Neural progenitor cell (in vitro differentiated cells): ENCODE data around the gene SLC9A3. TPM values are rescaled to one million over a fixed set of nuclear protein-coding genes. Genes with fewer than 3 reads are reported as not detected.

Source experiments
- DNase-seq: peaks from one replicate; pipeline ENCODE4 v3.0.0-alpha.2; 2016; ENCODE audit warnings: low spot score
- H2AFZ ChIP-seq: fragments of 200-600 bp; sonication (generic); replicated peaks from 2 replicates; pipeline ENCODE4 v1.6.1; 2016; ENCODE audit warnings: antibody characterized with exemption
- H3F3A ChIP-seq: fragments of 200-600 bp; sonication (generic); 2 replicates; pipeline ENCODE4 v1.6.1; 2016; ENCODE audit warnings: antibody characterized with exemption, low read depth
- H3K27ac ChIP-seq: fragments of 200-600 bp; sonication (generic); 2 replicates; pipeline ENCODE4 v1.5.1; 2016; ENCODE audit warnings: mild to moderate bottlenecking
- H3K27me3 ChIP-seq: fragments of 200-600 bp; sonication (generic); 2 replicates; pipeline ENCODE4 v1.6.1; 2016; ENCODE audit warnings: mild to moderate bottlenecking, moderate library complexity
- H3K36me3 ChIP-seq: fragments of 200-600 bp; sonication (generic); 2 replicates; pipeline ENCODE4 v1.5.1; 2016
- H3K4me1 ChIP-seq: fragments of 200-600 bp; sonication (generic); 2 replicates; pipeline ENCODE4 v1.6.1; 2016; ENCODE audit warnings: mixed run types
- H3K4me2 ChIP-seq: fragments of 200-600 bp; sonication (generic); 2 replicates; pipeline ENCODE4 v1.6.1; 2016
- H3K4me3 ChIP-seq: fragments of 200-600 bp; sonication (generic); 2 replicates; pipeline ENCODE4 v1.5.1; 2016
- H3K79me2 ChIP-seq: fragments of 200-600 bp; sonication (generic); 2 replicates; pipeline ENCODE4 v1.6.1; 2016; ENCODE audit warnings: low read depth
- H3K9ac ChIP-seq: fragments of 200-600 bp; sonication (generic); 2 replicates; pipeline ENCODE4 v1.6.1; 2016
- H3K9me3 ChIP-seq: fragments of 200-600 bp; sonication (generic); 2 replicates; pipeline ENCODE4 v1.5.1; 2016; ENCODE audit warnings: low read depth
- H4K20me1 ChIP-seq: fragments of 200-600 bp; sonication (generic); 2 replicates; pipeline ENCODE4 v1.6.1; 2016; ENCODE audit warnings: low read depth
- H3K27ac Mint-ChIP-seq: 3 replicates; pipeline ENCODE4 v1.8.0; 2021; ENCODE audit warnings: mixed read lengths
- H3K27me3 Mint-ChIP-seq: 2 replicates; pipeline ENCODE4 v1.8.0; 2022; ENCODE audit warnings: low read depth, mild to moderate bottlenecking, inconsistent platforms, moderate library complexity, mixed read lengths; ENCODE audit not compliant: insufficient read depth
- H3K36me3 Mint-ChIP-seq: 3 replicates; pipeline ENCODE4 v1.8.0; 2021; ENCODE audit warnings: mixed read lengths
- H3K4me1 Mint-ChIP-seq: 3 replicates; pipeline ENCODE4 v1.8.0; 2021; ENCODE audit warnings: mixed read lengths
- H3K4me3 Mint-ChIP-seq: 3 replicates; pipeline ENCODE4 v1.8.0; 2021; ENCODE audit warnings: mild to moderate bottlenecking, moderate library complexity, mixed read lengths
- H3K9me3 Mint-ChIP-seq: 3 replicates; pipeline ENCODE4 v1.8.0; 2020; ENCODE audit warnings: mixed read lengths
- EZH2 ChIP-seq: fragments of 200-600 bp; sonication (generic); IDR thresholded peaks from 2 replicates; pipeline ENCODE4 v1.6.1; 2017; ENCODE audit warnings: antibody characterized with exemption, mild to moderate bottlenecking, moderate library complexity
- EZH2phosphoT487 ChIP-seq: fragments of 200-600 bp; sonication (generic); IDR thresholded peaks from 2 replicates; pipeline ENCODE4 v1.6.1; 2017; ENCODE audit warnings: antibody characterized with exemption
- total RNA-seq: library from RNA; depleted of rRNA; stranded (reverse); fragments of >200 nt; gene quantifications from 2 replicates; pipeline ENCODE4 v1.2.3, GENCODE V29; 2015; ENCODE audit warnings: low replicate concordance
- TF ChIP-seq, protein P1 (sequence below): fragments of 200-600 bp; sonication (generic); IDR thresholded peaks from 2 replicates; pipeline ENCODE4 v1.5.1; 2017; ENCODE audit warnings: antibody characterized with exemption, mild to moderate bottlenecking

SLC9A3 gene
- total RNA-seq, 1 donor from 2014 or later: 1.4 TPM

GRCh38 chr5:483011-483410 is 41.2 kb downstream of the SLC9A3 start:
- H3K27me3 Mint-ChIP-seq: peaks cover 5% of the 10 kb centered on the region
- H4K20me1 ChIP-seq: no peaks in the 10 kb centered on the region
- TF ChIP-seq EZH2phosphoT487 (no peak), EZH2 (no peak)
- TF ChIP-seq, protein P1, sequence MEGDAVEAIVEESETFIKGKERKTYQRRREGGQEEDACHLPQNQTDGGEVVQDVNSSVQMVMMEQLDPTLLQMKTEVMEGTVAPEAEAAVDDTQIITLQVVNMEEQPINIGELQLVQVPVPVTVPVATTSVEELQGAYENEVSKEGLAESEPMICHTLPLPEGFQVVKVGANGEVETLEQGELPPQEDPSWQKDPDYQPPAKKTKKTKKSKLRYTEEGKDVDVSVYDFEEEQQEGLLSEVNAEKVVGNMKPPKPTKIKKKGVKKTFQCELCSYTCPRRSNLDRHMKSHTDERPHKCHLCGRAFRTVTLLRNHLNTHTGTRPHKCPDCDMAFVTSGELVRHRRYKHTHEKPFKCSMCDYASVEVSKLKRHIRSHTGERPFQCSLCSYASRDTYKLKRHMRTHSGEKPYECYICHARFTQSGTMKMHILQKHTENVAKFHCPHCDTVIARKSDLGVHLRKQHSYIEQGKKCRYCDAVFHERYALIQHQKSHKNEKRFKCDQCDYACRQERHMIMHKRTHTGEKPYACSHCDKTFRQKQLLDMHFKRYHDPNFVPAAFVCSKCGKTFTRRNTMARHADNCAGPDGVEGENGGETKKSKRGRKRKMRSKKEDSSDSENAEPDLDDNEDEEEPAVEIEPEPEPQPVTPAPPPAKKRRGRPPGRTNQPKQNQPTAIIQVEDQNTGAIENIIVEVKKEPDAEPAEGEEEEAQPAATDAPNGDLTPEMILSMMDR: no peak
- H3F3A ChIP-seq: no peaks in the 10 kb centered on the region
- no peak overlapping the region for H3K27ac ChIP-seq
- H3K4me3 Mint-ChIP-seq: no peak overlapping the region
- H3K9me3 Mint-ChIP-seq: no peaks in the 10 kb centered on the region
- no peak overlapping the region for H3K4me3 ChIP-seq
- H3K79me2 ChIP-seq: no peaks in the 10 kb centered on the region
- no peaks in the 10 kb centered on the region for H3K4me1 ChIP-seq
- H3K27me3 ChIP-seq: peaks cover 9% of the 10 kb centered on the region
- no peaks in the 10 kb centered on the region for H3K4me1 Mint-ChIP-seq
- DNase-seq: no peak
- no peak overlapping the region for H2AFZ ChIP-seq
- no peak overlapping the region for H3K27ac Mint-ChIP-seq
- H3K36me3 Mint-ChIP-seq: no peaks in the 10 kb centered on the region
- H3K36me3 ChIP-seq: no peaks in the 10 kb centered on the region
- H3K9me3 ChIP-seq: no peaks in the 10 kb centered on the region
- H3K4me2 ChIP-seq: no peak overlapping the region
- H3K9ac ChIP-seq: no peak overlapping the region

- Mint-ChIP-seq H3K9me3 (no peaks in the 10 kb centered on the region), H3K36me3 (no peaks in the 10 kb centered on the region), H3K4me1 (no peaks in the 10 kb centered on the region), H3K4me3 (no peak overlapping the region), H3K27me3 (peaks cover 4% of the 10 kb centered on the region), H3K27ac (no peak overlapping the region)
- Histone ChIP-seq H3K4me2 (no peak overlapping the region), H3K9me3 (no peaks in the 10 kb centered on the region), H3K9ac (no peak overlapping the region), H3F3A (no peaks in the 10 kb centered on the region), H3K4me3 (no peak overlapping the region), H3K27me3 (peaks cover 14% of the 10 kb centered on the region), H3K36me3 (no peaks in the 10 kb centered on the region), H3K79me2 (no peaks in the 10 kb centered on the region), H3K4me1 (no peaks in the 10 kb centered on the region), H3K27ac (no peak overlapping the region), H2AFZ (no peak overlapping the region), H4K20me1 (no peaks in the 10 kb centered on the region)
- no peak for DNase-seq
- TF ChIP-seq, protein P1: no peak
- TF ChIP-seq EZH2phosphoT487 (no peak), EZH2 (no peak)
Measured at GRCh38 chr5:482506-482905, 41.7 kb downstream of the SLC9A3 start.

GRCh38 chr5:482021-482420 is 42.2 kb downstream of the SLC9A3 start:
- Histone ChIP-seq H3K4me1 (no peaks in the 10 kb centered on the region), H3K4me3 (no peak overlapping the region), H3K36me3 (no peaks in the 10 kb centered on the region), H4K20me1 (no peaks in the 10 kb centered on the region), H3K27ac (no peak overlapping the region), H2AFZ (no peak overlapping the region), H3K9ac (no peak overlapping the region), H3K79me2 (no peaks in the 10 kb centered on the region), H3K27me3 (peaks cover 19% of the 10 kb centered on the region), H3F3A (no peaks in the 10 kb centered on the region), H3K4me2 (no peak overlapping the region), H3K9me3 (no peaks in the 10 kb centered on the region)
- no peak for DNase-seq
- no peaks in the 10 kb centered on the region for H3K36me3 Mint-ChIP-seq
- no peaks in the 10 kb centered on the region for H3K9me3 Mint-ChIP-seq
- no peak overlapping the region for H3K4me3 Mint-ChIP-seq
- TF ChIP-seq EZH2: no peak
- TF ChIP-seq EZH2phosphoT487: no peak
- TF ChIP-seq, protein P1: no peak
- H3K27ac Mint-ChIP-seq: no peak overlapping the region
- no peaks in the 10 kb centered on the region for H3K4me1 Mint-ChIP-seq
- peaks cover 6% of the 10 kb centered on the region for H3K27me3 Mint-ChIP-seq
